CD8-positive, alpha-beta memory T cell (primary cell): ENCODE results near the gene DGKB. TPM values are rescaled to one million over a fixed set of nuclear protein-coding genes. Genes with fewer than 3 reads are reported as not detected.

Source experiments
- CTCF ChIA-PET: fragments of 350-600 bp; sonication (Branson Sonifier 250); formaldehyde crosslinking; loops from one replicate; lab custom pipeline; 2021; ENCODE audit warnings: antibody characterized with exemption; lab: Charles Lee
- POLR2A ChIA-PET: fragments of 350-600 bp; sonication (Branson Sonifier 250); formaldehyde crosslinking; loops from one replicate; lab custom pipeline; 2021; ENCODE audit warnings: antibody characterized with exemption; lab: Charles Lee
- DNase-seq, 5 donors: peaks; one replicate each; pipeline versions ENCODE4 v3.0.0 to v3.0.0-alpha.2; 2020 to 2022; ENCODE audit warnings: mixed read lengths in 1 of 5
- H3K27ac ChIP-seq: one replicate; pipeline ENCODE4 v1.7.0; 2013; ENCODE audit warnings: low read depth, mild to moderate bottlenecking, low read length, moderate library complexity
- H3K27me3 ChIP-seq: 2 replicates; pipeline ENCODE4 v1.7.0; 2013; ENCODE audit warnings: low read length, mild to moderate bottlenecking; ENCODE audit not compliant: insufficient read depth, poor library complexity, severe bottlenecking
- H3K36me3 ChIP-seq: 2 replicates; pipeline ENCODE4 v1.7.0; 2013; ENCODE audit warnings: mild to moderate bottlenecking, low read length, moderate library complexity; ENCODE audit not compliant: insufficient read depth
- H3K4me1 ChIP-seq: 2 replicates; pipeline ENCODE4 v1.7.0; 2013; ENCODE audit warnings: mild to moderate bottlenecking, low read length, moderate library complexity; ENCODE audit not compliant: insufficient read depth
- H3K4me3 ChIP-seq: 2 replicates; pipeline ENCODE4 v1.7.0; 2013; ENCODE audit warnings: mild to moderate bottlenecking, low read length
- H3K9me3 ChIP-seq: 2 replicates; pipeline ENCODE4 v1.7.0; 2013; ENCODE audit warnings: mild to moderate bottlenecking, low read length
- H3K27ac Mint-ChIP-seq, 8 donors: one replicate each; pipeline ENCODE4 v1.8.0; 2020 to 2021; ENCODE audit warnings: mixed read lengths in 8 of 8, mild to moderate bottlenecking in 6 of 8, inconsistent platforms in 3 of 8, moderate library complexity in 3 of 8
- H3K27me3 Mint-ChIP-seq, 2 donors: one replicate each; pipeline ENCODE4 v1.8.0; 2020 to 2021; ENCODE audit warnings: mixed read lengths in 2 of 2, mild to moderate bottlenecking in 1 of 2, moderate library complexity in 1 of 2
- H3K36me3 Mint-ChIP-seq, 3 donors: one replicate each; pipeline ENCODE4 v1.8.0; 2020 to 2021; ENCODE audit warnings: mixed read lengths in 3 of 3, inconsistent platforms in 1 of 3, mild to moderate bottlenecking in 1 of 3
- H3K4me1 Mint-ChIP-seq, 3 donors: one replicate each; pipeline ENCODE4 v1.8.0; 2020 to 2021; ENCODE audit warnings: mixed read lengths in 3 of 3, inconsistent platforms in 1 of 3, mild to moderate bottlenecking in 1 of 3
- H3K4me3 Mint-ChIP-seq, 7 donors: one replicate each; pipeline ENCODE4 v1.8.0; 2020 to 2021; ENCODE audit warnings: mixed read lengths in 7 of 7, mild to moderate bottlenecking in 6 of 7, moderate library complexity in 4 of 7, inconsistent platforms in 2 of 7
- H3K9me3 Mint-ChIP-seq, 5 donors: one replicate each; pipeline ENCODE4 v1.8.0; 2020 to 2022; ENCODE audit warnings: mixed read lengths in 5 of 5, mild to moderate bottlenecking in 3 of 5, moderate library complexity in 2 of 5, inconsistent platforms in 1 of 5
- polyA plus RNA-seq: library from polyadenylated mRNA; unstranded; fragments of 300-500 nt; fragmentation: Illumina TruSeq; gene quantifications from one replicate; pipeline ENCODE4 v1.2.3, GENCODE V29; 2021
- total RNA-seq, 2 experiments: library from RNA; stranded (reverse); gene quantifications; one replicate each; pipeline ENCODE4 v1.2.3, GENCODE V29; 2021

Gene DGKB
- total and polyA plus RNA-seq, 3 experiments from 2014 or later, result not detected

GRCh38 chr7:14748461-14748860 is 154.1 kb downstream of the DGKB start:
- POLR2A ChIA-PET, result no interaction called here
- H3K27me3 Mint-ChIP-seq, result no peaks in the 10 kb centered on the region
- H3K4me1 Mint-ChIP-seq, result no peaks in the 10 kb centered on the region
- no peaks in the 10 kb centered on the region for H3K4me1 ChIP-seq
- H3K4me3 ChIP-seq, result no peak overlapping the region
- H3K4me3 Mint-ChIP-seq, result no peak overlapping the region
- CTCF ChIA-PET, result no interaction called here
- no peaks in the 10 kb centered on the region for H3K36me3 ChIP-seq
- H3K9me3 ChIP-seq, result no peaks in the 10 kb centered on the region
- no peaks in the 10 kb centered on the region for H3K27me3 ChIP-seq
- no peak for DNase-seq
- H3K9me3 Mint-ChIP-seq, result peaks cover 0 to 10% (median 3%) of the 10 kb centered on the region in 5 donors
- H3K27ac ChIP-seq, result no peak overlapping the region
- H3K36me3 Mint-ChIP-seq, result no peaks in the 10 kb centered on the region
- H3K27ac Mint-ChIP-seq, result no peak overlapping the region

- POLR2A ChIA-PET, result no interaction called here
- no peaks in the 10 kb centered on the region for H3K27me3 ChIP-seq
- no peaks in the 10 kb centered on the region for H3K4me1 ChIP-seq
- Mint-ChIP-seq H3K27ac (no peak overlapping the region), H3K27me3 (no peaks in the 10 kb centered on the region), H3K4me3 (no peak overlapping the region), H3K4me1 (no peaks in the 10 kb centered on the region), H3K9me3 (peaks cover 0 to 18% (median 5%) of the 10 kb centered on the region in 5 donors), H3K36me3 (no peaks in the 10 kb centered on the region)
- CTCF ChIA-PET, result no interaction called here
- H3K9me3 ChIP-seq, result no peaks in the 10 kb centered on the region
- no peaks in the 10 kb centered on the region for H3K36me3 ChIP-seq
- no peak overlapping the region for H3K4me3 ChIP-seq
- no peak overlapping the region for H3K27ac ChIP-seq
- no peak for DNase-seq
Measured at GRCh38 chr7:14747701-14748100, 154.8 kb downstream of the DGKB start.

- H3K9me3 Mint-ChIP-seq, result peaks cover 2 to 21% (median 4%) of the 10 kb centered on the region in 5 donors
- no peaks in the 10 kb centered on the region for H3K4me1 Mint-ChIP-seq
- H3K4me1 ChIP-seq, result no peaks in the 10 kb centered on the region
- H3K9me3 ChIP-seq, result no peaks in the 10 kb centered on the region
- H3K27me3 Mint-ChIP-seq, result no peaks in the 10 kb centered on the region
- no peak overlapping the region for H3K27ac ChIP-seq
- POLR2A ChIA-PET, result no interaction called here
- no peaks in the 10 kb centered on the region for H3K27me3 ChIP-seq
- H3K36me3 Mint-ChIP-seq, result no peaks in the 10 kb centered on the region
- H3K27ac Mint-ChIP-seq, result no peak overlapping the region
- no peaks in the 10 kb centered on the region for H3K36me3 ChIP-seq
- H3K4me3 Mint-ChIP-seq, result no peak overlapping the region
- no peak overlapping the region for H3K4me3 ChIP-seq
- CTCF ChIA-PET, result no interaction called here
- no peak for DNase-seq
Measured at GRCh38 chr7:14745076-14745475, 157.5 kb downstream of the DGKB start.

GRCh38 chr7:14740606-14741005 is 161.9 kb downstream of the DGKB start:
- H3K27me3 Mint-ChIP-seq, result no peaks in the 10 kb centered on the region
- no peak overlapping the region for H3K27ac Mint-ChIP-seq
- ChIA-PET POLR2A (no interaction called here), CTCF (interaction anchor here (1.2 kb wide), 1 partner anchor 49 kb away, joined by 3 read pairs; no protein-coding TSS in a partner anchor)
- H3K9me3 Mint-ChIP-seq, result peaks cover 3 to 21% (median 5%) of the 10 kb centered on the region in 5 donors
- H3K4me3 ChIP-seq, result no peak overlapping the region
- H3K36me3 Mint-ChIP-seq, result no peaks in the 10 kb centered on the region
- H3K9me3 ChIP-seq, result no peaks in the 10 kb centered on the region
- H3K4me1 ChIP-seq, result no peaks in the 10 kb centered on the region
- no peaks in the 10 kb centered on the region for H3K27me3 ChIP-seq
- no peak for DNase-seq
- H3K36me3 ChIP-seq, result no peaks in the 10 kb centered on the region
- peaks cover 4 to 14% (median 6%) of the 10 kb centered on the region in 3 donors for H3K4me1 Mint-ChIP-seq
- no peak overlapping the region for H3K4me3 Mint-ChIP-seq
- H3K27ac ChIP-seq, result no peak overlapping the region

- ChIA-PET POLR2A (no interaction called here), CTCF (interaction anchor here (1.2 kb wide), 1 partner anchor 48 kb away, joined by 3 read pairs; no protein-coding TSS in a partner anchor)
- peak overlapping the region in 1 of 7 donors; percentile 34 for H3K4me3 Mint-ChIP-seq
Measured at GRCh38 chr7:14739841-14740185, 162.7 kb downstream of the DGKB start.

GRCh38 chr7:14739168-14739840 is 163.2 kb downstream of the DGKB start:
- Mint-ChIP-seq H3K27ac (no peak overlapping the region), H3K27me3 (no peaks in the 10 kb centered on the region), H3K4me1 (peaks cover 4 to 14% (median 6%) of the 10 kb centered on the region in 3 donors), H3K4me3 (peak overlapping the region in 3 of 7 donors; percentile 3 to 37 (median 24)), H3K9me3 (peaks cover 3 to 19% (median 5%) of the 10 kb centered on the region in 5 donors), H3K36me3 (no peaks in the 10 kb centered on the region)
- no peak for DNase-seq
- Histone ChIP-seq H3K4me3 (no peak overlapping the region), H3K36me3 (no peaks in the 10 kb centered on the region), H3K27ac (no peak overlapping the region), H3K9me3 (no peaks in the 10 kb centered on the region), H3K27me3 (no peaks in the 10 kb centered on the region), H3K4me1 (no peaks in the 10 kb centered on the region)
- ChIA-PET POLR2A (no interaction called here), CTCF (interaction anchor here (1.2 kb wide), 1 partner anchor 48 kb away, joined by 3 read pairs; no protein-coding TSS in a partner anchor)

More at GRCh38 chr7:14739841-14740185, 162.7 kb downstream of the DGKB start:
- Histone ChIP-seq H3K9me3 (no peaks in the 10 kb centered on the region), H3K27ac (no peak overlapping the region), H3K4me1 (no peaks in the 10 kb centered on the region), H3K36me3 (no peaks in the 10 kb centered on the region), H3K4me3 (no peak overlapping the region), H3K27me3 (no peaks in the 10 kb centered on the region)
- Mint-ChIP-seq H3K27me3 (no peaks in the 10 kb centered on the region), H3K9me3 (peaks cover 3 to 21% (median 5%) of the 10 kb centered on the region in 5 donors), H3K36me3 (no peaks in the 10 kb centered on the region), H3K27ac (no peak overlapping the region), H3K4me1 (peaks cover 4 to 14% (median 6%) of the 10 kb centered on the region in 3 donors)
- no peak for DNase-seq

- H3K4me3 Mint-ChIP-seq, result no peak overlapping the region
- H3K9me3 ChIP-seq, result no peaks in the 10 kb centered on the region
- ChIA-PET CTCF (no interaction called here), POLR2A (no interaction called here)
- H3K4me1 ChIP-seq, result no peaks in the 10 kb centered on the region
- peaks cover 4 to 14% (median 6%) of the 10 kb centered on the region in 3 donors for H3K4me1 Mint-ChIP-seq
- no peak overlapping the region for H3K27ac Mint-ChIP-seq
- no peak for DNase-seq
- H3K9me3 Mint-ChIP-seq, result peaks cover 0 to 12% (median 5%) of the 10 kb centered on the region in 5 donors
- H3K36me3 ChIP-seq, result no peaks in the 10 kb centered on the region
- H3K27ac ChIP-seq, result no peak overlapping the region
- H3K27me3 Mint-ChIP-seq, result peaks cover 0 to 1% of the 10 kb centered on the region in 2 donors
- H3K4me3 ChIP-seq, result no peak overlapping the region
- no peaks in the 10 kb centered on the region for H3K36me3 Mint-ChIP-seq
- no peaks in the 10 kb centered on the region for H3K27me3 ChIP-seq
Measured at GRCh38 chr7:14738086-14738485, 164.5 kb downstream of the DGKB start.

GRCh38 chr7:14734839-14735321 is 167.7 kb downstream of the DGKB start:
- Histone ChIP-seq H3K9me3 (no peaks in the 10 kb centered on the region), H3K27ac (no peak overlapping the region), H3K4me3 (no peak overlapping the region), H3K36me3 (no peaks in the 10 kb centered on the region), H3K27me3 (no peaks in the 10 kb centered on the region), H3K4me1 (no peaks in the 10 kb centered on the region)
- POLR2A ChIA-PET, result no interaction called here
- DNase-seq, result no peak
- Mint-ChIP-seq H3K4me1 (peaks cover 4 to 13% (median 5%) of the 10 kb centered on the region in 3 donors), H3K9me3 (peaks cover 0 to 5% (median 0%) of the 10 kb centered on the region in 5 donors), H3K36me3 (no peaks in the 10 kb centered on the region), H3K27me3 (peaks cover 0 to 1% of the 10 kb centered on the region in 2 donors), H3K27ac (no peak overlapping the region), H3K4me3 (peak overlapping the region in 1 of 7 donors; percentile 19)
- CTCF ChIA-PET, result no interaction called here
